Adrenal gland (tissue), 12 donors: ENCODE data around the gene FNDC4. TPM values are rescaled to one million over a fixed set of nuclear protein-coding genes. Genes with fewer than 3 reads are reported as not detected.

Experiments used
- DNase-seq, 7 donors: peaks; one replicate each; pipeline ENCODE4 v3.0.0-alpha.2; 2019 to 2020
- H3K27ac ChIP-seq, 5 donors: fragments of 200-600 bp; sonication (generic) in 4 of 5; 1 replicate in 3 of 5; 2 replicates in 2 of 5; pipeline versions ENCODE4 v1.5.1 to v1.8.0; 2016 to 2020; ENCODE audit warnings: mild to moderate bottlenecking in 1 of 5
- H3K27me3 ChIP-seq: fragments of 200-600 bp; 2 replicates; pipeline ENCODE4 v1.8.0; 2021
- H3K36me3 ChIP-seq, 2 donors: fragments of 200-600 bp; replicated peaks in 1 of 2; 1 replicate in 1 of 2; 2 replicates in 1 of 2; pipeline versions ENCODE4 v1.5.1 to v1.8.0; 2018 to 2022
- H3K4me1 ChIP-seq, 2 donors: fragments of 200-600 bp; replicated peaks in 1 of 2; 1 replicate in 1 of 2; 2 replicates in 1 of 2; pipeline versions ENCODE4 v1.5.1 to v1.8.0; 2018 to 2021
- H3K4me3 ChIP-seq, 4 donors: fragments of 200-600 bp; sonication (generic) in 3 of 4; one replicate each; pipeline ENCODE4 v1.5.1; 2016 to 2018
- H3K9me3 ChIP-seq, 3 donors: fragments of 200-600 bp; sonication (generic) in 1 of 3; replicated peaks in 1 of 3; 1 replicate in 2 of 3; 2 replicates in 1 of 3; pipeline versions ENCODE4 v1.5.1 to v1.8.0; 2016 to 2021
- CTCF ChIP-seq, 6 experiments: fragments of 450-650 bp in 4 of 6; fragments of 200-600 bp in 2 of 6; sonication (generic) in 1 of 6; IDR thresholded peaks; 1 replicate in 5 of 6; 2 replicates in 1 of 6; pipeline versions ENCODE4 v1.5.1 to v1.8.0; 2016 to 2021; ENCODE audit warnings: antibody characterized with exemption in 6 of 6, mild to moderate bottlenecking in 2 of 6, moderate library complexity in 1 of 6
- POLR2A ChIP-seq, 2 donors: fragments of 450-650 bp; IDR thresholded peaks; one replicate each; pipeline ENCODE4 v1.6.1; 2017; ENCODE audit warnings: antibody characterized with exemption in 2 of 2, mild to moderate bottlenecking in 2 of 2, moderate library complexity in 1 of 2
- WGBS, 4 donors: extraction: QIAGEN DNeasy Blood & Tissue Kit in 2 of 4; methylation state at CpG; one replicate each; pipeline versions ENCODE4 v1.1.5 to v1.1.7; 2013 to 2017; 5-methylcytosine and 5-hydroxymethylcytosine counted together
- intact Hi-C, 2 donors: fragments of 100-400 bp; cut with DNase I; formaldehyde crosslinking; loops; one replicate each; pipeline versions ENCODE4 v1.14.1 to v1.15.0; 2022 to 2023
- polyA plus RNA-seq, 3 donors: library from polyadenylated mRNA; stranded (reverse); fragments of 200-250 nt in 2 of 3; fragments of 350-450 nt in 1 of 3; fragmentation: Illumina TruSeq in 1 of 3; extraction: RNeasy Lipid Tissue Mini Kit (QIAGEN cat#74804) in 1 of 3; gene quantifications; one replicate each; pipeline ENCODE4 v1.2.3, GENCODE V29; 2013 to 2014
- total RNA-seq, 9 donors: library from RNA; depleted of rRNA in 4 of 9; stranded (reverse); fragments of >200 nt in 4 of 9; fragments of 120-200 nt in 1 of 9; fragmentation: NEBNext Ultra II Directional in 1 of 9; extraction: Animal tissue kit (Norgen Biotek cat#: 25700) in 1 of 9; gene quantifications; one replicate each; pipeline versions ENCODE4 v1.1.0 to v1.2.4, GENCODE V29; 2013 to 2023
- donor health status: healthy with polysubstance abuse.
- donor health status: Bipolar disorder and iron deficiency.
- donor health status: DM: yes; HTN: yes; CAD: no.
- donor health status: DM: no; HTN: no; CAD: no.
- donor health status: DM: no; HTN: no; CAD: no.
- donor health status: DM: yes; HTN: yes; CAD: no.

FNDC4 gene
- total and polyA plus RNA-seq, 12 donors: 35.3 to 331 (median 115) TPM

- no peaks in the 10 kb centered on the region for H3K27me3 ChIP-seq
- intact Hi-C loops: no loop called here
- H3K36me3 ChIP-seq: no peaks in the 10 kb centered on the region
- H3K27ac ChIP-seq: no peak overlapping the region
- no peak overlapping the region for H3K4me3 ChIP-seq
- no peaks in the 10 kb centered on the region for H3K4me1 ChIP-seq
- H3K9me3 ChIP-seq: no peaks in the 10 kb centered on the region
- WGBS, 4 donors: 52 to 64% (median 60%) methylated on average over 4 of the region's 4 CpGs
- TF ChIP-seq CTCF (IDR thresholded peaks at IDR 0.05) (no peak), POLR2A (IDR thresholded peaks at IDR 0.05) (no peak)
- DNase-seq: no peak
Measured at GRCh38 chr2:27537287-27537686, 42.3 kb upstream of the FNDC4 start.

DNA sequence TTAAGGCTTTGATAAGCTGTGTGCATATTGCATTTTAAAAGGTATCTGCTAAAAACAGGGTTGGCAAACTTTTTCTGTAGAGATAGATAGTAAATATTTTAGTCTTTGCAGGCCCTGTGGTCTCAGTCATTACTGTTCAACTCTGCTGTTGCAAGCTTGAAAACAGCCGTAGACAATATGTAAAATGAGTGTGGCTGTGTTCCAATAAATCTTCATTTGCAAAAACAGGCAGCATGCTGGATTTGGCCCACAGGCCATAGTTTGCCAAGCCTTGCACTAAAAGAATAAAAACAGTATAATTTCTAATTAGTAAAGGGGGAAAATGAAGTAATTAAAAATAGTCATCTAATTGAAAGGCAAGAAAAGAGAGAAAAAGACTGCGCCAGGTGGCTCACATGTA lies 37.0 kb upstream of the FNDC4 start:
- 87 to 93% (median 89%) methylated on average over 2 of the region's 2 CpGs for WGBS, 4 donors
- no peaks in the 10 kb centered on the region for H3K36me3 ChIP-seq
- TF ChIP-seq CTCF (IDR thresholded peaks at IDR 0.05) (no peak), POLR2A (IDR thresholded peaks at IDR 0.05) (no peak)
- H3K27me3 ChIP-seq: no peaks in the 10 kb centered on the region
- H3K4me3 ChIP-seq: no peak overlapping the region
- H3K27ac ChIP-seq: no peak overlapping the region
- H3K9me3 ChIP-seq: no peaks in the 10 kb centered on the region
- intact Hi-C loops: no loop called here
- no peaks in the 10 kb centered on the region for H3K4me1 ChIP-seq
- no peak for DNase-seq

- Histone ChIP-seq H3K36me3 (no peaks in the 10 kb centered on the region), H3K4me3 (no peak overlapping the region), H3K4me1 (no peaks in the 10 kb centered on the region), H3K27ac (no peak overlapping the region), H3K9me3 (no peaks in the 10 kb centered on the region), H3K27me3 (no peaks in the 10 kb centered on the region)
- intact Hi-C loops: no loop called here
- TF ChIP-seq CTCF (IDR thresholded peaks at IDR 0.05) (no peak), POLR2A (IDR thresholded peaks at IDR 0.05) (no peak)
- WGBS, 4 donors: 62 to 77% (median 67%) methylated on average over 3 of the region's 3 CpGs
- DNase-seq: no peak
Measured at GRCh38 chr2:27527182-27527581, 32.2 kb upstream of the FNDC4 start.

DNA sequence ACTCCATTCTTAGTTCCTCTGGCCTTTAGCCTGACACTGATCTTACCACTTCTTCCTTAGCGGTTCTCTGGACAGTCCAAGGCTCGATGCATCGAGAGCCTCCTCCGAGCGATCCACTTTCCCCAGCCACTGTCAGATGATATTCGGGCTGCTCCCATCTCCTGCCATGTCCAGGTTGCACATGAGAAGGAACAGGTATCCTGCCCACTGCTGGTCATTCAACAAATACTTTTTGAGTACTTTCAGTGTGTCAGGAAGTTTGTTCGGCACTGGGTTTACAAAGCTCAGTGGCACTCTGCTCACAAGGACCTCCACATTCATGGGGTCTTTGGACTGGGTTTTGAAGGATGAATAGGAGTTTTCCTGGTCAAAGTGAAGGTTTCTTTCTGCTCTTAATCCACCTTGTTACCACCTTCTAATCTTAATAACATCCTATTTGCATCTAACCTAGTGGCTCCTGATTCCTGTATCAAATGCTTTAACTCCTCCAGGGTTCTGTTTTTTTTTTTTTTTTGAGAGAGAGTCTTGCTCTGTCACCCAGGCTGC lies 27.5 kb upstream of the FNDC4 start:
- Histone ChIP-seq H3K27ac (no peak overlapping the region), H3K36me3 (no peaks in the 10 kb centered on the region), H3K4me1 (no peaks in the 10 kb centered on the region), H3K4me3 (no peak overlapping the region), H3K27me3 (no peaks in the 10 kb centered on the region), H3K9me3 (no peaks in the 10 kb centered on the region)
- 92 to 95% (median 93%) methylated on average over 7 of the region's 7 CpGs for WGBS, 4 donors
- intact Hi-C loops: no loop called here
- no peak for TF ChIP-seq POLR2A (IDR thresholded peaks at IDR 0.05)
- no peak for TF ChIP-seq CTCF (IDR thresholded peaks at IDR 0.05)
- DNase-seq: no peak
